HL-60/S4 treated with retinoic acid at 250 ng/mL for 4 days and 3 days (cell line): Measurements from ENCODE around the gene ZNF552.
"Not testable (repeated sequence)": the region's sequence is repeated elsewhere in the genome, so short reads cannot be mapped to it uniquely, and the experiment has no call there.

Source experiments
- in situ Hi-C: fragments of 300-500 bp; cut with MboI; formaldehyde crosslinking; loops from 2 replicates; pipeline ENCODE4 v1.7.0; 2022; ENCODE audit warnings: low sequenced_read_pairs

ZNF552 gene

GRCh38 chr19:57819475-57820148 lies 4.9 kb upstream of the ZNF552 start:
- in situ Hi-C loops: no loop called here

DNA sequence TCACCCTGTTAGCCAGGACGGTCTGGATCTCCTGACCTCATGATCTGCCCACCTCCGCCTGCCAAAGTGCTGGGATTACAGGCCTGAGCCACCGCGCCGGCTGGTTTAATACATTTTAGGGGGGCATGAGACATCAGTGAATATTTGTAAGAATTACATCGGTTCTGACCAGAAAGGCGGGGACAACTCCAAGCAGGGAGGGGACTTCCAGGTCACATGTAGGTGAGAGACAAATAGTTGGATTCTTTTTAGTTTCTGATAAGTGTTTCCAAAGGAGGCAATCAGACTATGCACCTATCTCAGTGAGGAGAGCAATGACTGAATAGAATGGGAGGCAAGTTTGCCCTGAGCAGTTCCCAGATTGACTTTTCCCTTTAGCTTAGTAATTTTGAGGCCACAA lies 3.7 kb upstream of the ZNF552 start:
- in situ Hi-C loops: no loop called here

DNA sequence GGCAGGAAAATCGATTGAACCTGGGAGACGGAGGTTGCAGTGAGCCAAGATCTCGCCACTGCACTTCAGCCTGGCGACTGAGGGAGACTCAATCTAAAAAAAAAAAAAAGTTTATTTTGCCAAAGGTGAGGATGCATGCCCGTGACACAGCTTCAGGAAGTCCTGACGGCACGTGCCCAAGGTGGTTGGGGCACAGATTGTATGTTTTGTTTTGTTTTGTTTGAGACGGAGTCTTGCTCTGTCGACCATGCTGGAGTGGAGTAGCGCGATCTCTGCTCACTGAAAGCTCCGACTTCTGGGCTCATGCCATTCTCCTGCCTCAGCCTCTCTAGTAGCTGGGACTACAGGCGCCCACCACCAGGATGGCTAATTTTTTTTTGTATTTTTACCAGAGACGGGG lies 3.3 kb upstream of the ZNF552 start:
- in situ Hi-C loops: no loop called here

DNA sequence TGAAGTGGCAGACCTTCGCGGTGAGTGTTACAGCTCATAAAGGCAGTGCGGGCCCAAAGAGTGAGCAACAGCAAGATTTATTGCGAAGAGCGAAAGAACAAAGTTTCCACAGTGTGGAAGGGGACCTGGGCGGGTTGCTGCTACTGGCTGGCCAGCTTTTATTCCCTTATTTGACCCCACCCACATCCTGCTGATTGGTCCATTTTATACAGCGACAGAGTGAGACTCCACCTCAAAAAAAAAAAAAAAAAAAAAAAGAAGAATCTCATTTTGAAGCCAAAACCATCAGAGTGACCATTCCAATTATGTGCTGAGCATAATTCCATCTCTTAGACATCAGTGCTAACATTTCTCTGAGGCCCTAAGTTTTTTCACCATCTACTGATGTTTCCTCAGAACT lies 1.9 kb upstream of the ZNF552 start:
- in situ Hi-C loops: no loop called here

- in situ Hi-C loops: no loop called here
Observed at GRCh38 chr19:57815247-57816075, 748 bp upstream of the ZNF552 start.

GRCh38 chr19:57813919-57814504 lies 701 bp downstream of the ZNF552 start:
- in situ Hi-C loops: no loop called here

GRCh38 chr19:57812975-57813820 lies 1.5 kb downstream of the ZNF552 start:
- in situ Hi-C loops: not testable (repeated sequence)

GRCh38 chr19:57812226-57812625 lies 2.5 kb downstream of the ZNF552 start:
- in situ Hi-C loops: no loop called here

DNA sequence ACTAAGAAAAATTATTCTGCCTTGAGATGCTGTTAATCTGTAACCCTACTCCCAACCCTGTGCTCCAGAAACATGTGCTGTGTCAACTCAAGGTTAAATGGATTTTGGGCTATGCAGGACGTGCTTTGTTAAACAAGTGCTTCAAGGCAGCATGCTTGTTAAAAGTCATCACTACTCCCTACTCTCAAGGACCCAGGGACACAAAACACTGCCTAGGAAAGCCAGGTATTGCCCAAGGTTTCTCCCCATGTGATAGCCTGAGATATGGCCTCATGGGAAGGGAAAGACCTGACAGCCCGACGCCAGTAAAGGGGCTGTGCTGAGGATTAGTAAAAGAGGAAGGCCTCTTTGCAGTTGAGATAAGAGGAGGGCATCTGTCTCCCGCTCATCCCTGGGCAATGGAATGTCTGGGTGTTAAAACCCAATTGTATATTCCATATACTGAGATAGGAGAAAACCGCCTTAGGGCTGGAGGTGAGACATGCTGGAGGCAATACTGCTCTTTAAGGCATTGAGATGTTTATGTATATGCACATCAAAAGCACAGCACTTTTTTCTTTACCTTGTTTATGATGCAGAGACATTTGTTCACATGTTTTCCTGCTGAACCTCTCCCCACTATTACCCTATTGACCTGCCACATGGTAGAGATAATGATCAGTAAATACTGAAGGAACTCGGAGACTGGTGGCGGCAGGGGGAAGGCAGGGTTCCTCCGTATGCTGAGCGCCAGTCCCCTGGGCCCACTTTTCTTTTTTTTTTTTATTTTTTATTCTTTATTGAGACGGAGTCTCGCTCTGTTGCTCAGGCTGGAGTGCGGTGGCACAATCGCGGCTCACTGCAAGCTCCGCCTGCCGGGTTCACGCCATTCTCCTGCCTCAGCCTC lies 4.1 kb downstream of the ZNF552 start:
- in situ Hi-C loops: not testable (repeated sequence)

DNA sequence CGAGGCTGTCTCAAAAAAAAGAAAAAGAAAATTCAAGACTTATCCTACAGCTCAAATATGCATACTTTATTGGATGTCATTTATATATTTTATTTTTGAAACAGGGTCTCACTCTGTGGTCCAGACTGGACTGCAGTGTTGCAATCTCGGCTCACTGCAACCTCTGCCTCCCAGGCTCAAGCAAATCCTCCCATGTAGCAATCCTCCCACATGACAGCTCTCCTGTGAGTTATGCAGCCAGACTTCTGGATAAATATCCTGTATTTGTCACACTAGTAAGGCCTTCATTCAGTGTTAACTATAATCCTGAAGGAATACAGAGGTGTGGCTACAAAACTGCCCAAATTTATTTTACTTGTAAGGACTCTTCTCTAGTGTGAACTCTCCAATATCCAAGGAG lies 7.2 kb downstream of the ZNF552 start:
- in situ Hi-C loops: no loop called here

- in situ Hi-C loops: no loop called here
Observed at GRCh38 chr19:57803594-57804325, 11.0 kb downstream of the ZNF552 start.

DNA sequence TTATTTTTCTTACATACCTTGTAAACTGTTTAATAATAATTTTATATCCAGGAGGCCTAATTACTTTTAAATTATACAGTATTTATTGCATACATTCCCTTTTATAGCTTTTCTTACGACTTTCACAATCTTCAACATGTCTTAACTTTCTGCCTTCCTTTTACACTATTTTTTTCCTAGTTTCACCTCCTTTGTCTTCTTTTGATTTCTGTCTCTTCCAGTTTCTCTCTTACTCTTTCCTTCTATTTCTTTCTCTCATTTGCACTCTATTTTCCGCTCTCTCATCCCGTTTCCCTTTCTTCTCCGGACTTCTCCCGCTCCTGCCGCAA lies 11.5 kb downstream of the ZNF552 start:
- in situ Hi-C loops: no loop called here

GRCh38 chr19:57802269-57802668 lies 12.4 kb downstream of the ZNF552 start:
- in situ Hi-C loops: no loop called here

GRCh38 chr19:57800696-57801095 lies 14.0 kb downstream of the ZNF552 start:
- in situ Hi-C loops: no loop called here

- in situ Hi-C loops: not testable (repeated sequence)
Observed at GRCh38 chr19:57796580-57796979, 18.1 kb downstream of the ZNF552 start.

- in situ Hi-C loops: no loop called here
Observed at GRCh38 chr19:57789288-57789687, 25.4 kb downstream of the ZNF552 start.

GRCh38 chr19:57788114-57788692 lies 26.5 kb downstream of the ZNF552 start:
- in situ Hi-C loops: no loop called here

DNA sequence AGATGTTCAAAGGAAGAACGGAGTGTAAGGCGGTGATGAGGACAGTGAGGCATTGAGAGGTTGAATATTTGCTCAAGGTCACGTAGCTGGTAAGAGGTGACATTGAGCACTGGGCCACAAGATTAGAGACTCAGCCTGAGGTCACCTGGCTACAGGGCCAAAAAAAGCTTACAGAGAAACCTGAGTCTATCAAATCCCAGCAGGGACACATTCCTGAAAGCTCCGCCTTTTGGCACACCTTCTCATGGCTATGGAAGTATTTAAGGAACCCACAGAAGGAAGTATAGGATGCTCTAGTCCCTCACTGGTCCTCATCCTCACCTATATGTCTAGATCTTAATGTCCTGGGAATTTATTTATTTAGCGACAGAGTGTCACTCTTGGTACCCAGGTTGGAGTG lies 27.8 kb downstream of the ZNF552 start:
- in situ Hi-C loops: no loop called here

- in situ Hi-C loops: no loop called here
Observed at GRCh38 chr19:57786286-57786685, 28.4 kb downstream of the ZNF552 start.
